Activated naive CD8-positive, alpha-beta T cell treated with anti-CD3 and anti-CD28 coated beads, Interleukin-2, amount 10 ng/mL, durations not matched to agents 7 days and 5 days (primary cell): Measurements from ENCODE around the gene C19orf81. TPM values are rescaled to one million over a fixed set of nuclear protein-coding genes. Genes with fewer than 3 reads are reported as not detected.
A peak's percentile ranks its signal among the peaks of the same experiment; 100 is the strongest.

ENCODE experiments used
- ATAC-seq: fragments of 150-1000 bp; cut with Tn5 transposase; one replicate; pipeline ENCODE4 v1.10.0; 2021; ENCODE audit warnings: low read depth, moderate library complexity
- POLR2A ChIA-PET: fragments of 350-600 bp; sonication (Branson Sonifier 250); formaldehyde crosslinking; loops from one replicate; lab custom pipeline; 2021; ENCODE audit warnings: antibody characterized with exemption; lab: Charles Lee
- DNase-seq: peaks from one replicate; pipeline ENCODE4 v3.0.0; 2021
- H3K27ac Mint-ChIP-seq: one replicate; pipeline ENCODE4 v1.8.0; 2022; ENCODE audit warnings: mild to moderate bottlenecking, mixed read lengths
- H3K27me3 Mint-ChIP-seq: one replicate; pipeline ENCODE4 v1.8.0; 2022; ENCODE audit warnings: mild to moderate bottlenecking, moderate library complexity, mixed read lengths
- H3K36me3 Mint-ChIP-seq: one replicate; pipeline ENCODE4 v1.8.0; 2021; ENCODE audit warnings: mild to moderate bottlenecking, mixed read lengths
- H3K4me1 Mint-ChIP-seq: one replicate; pipeline ENCODE4 v1.8.0; 2021; ENCODE audit warnings: mixed read lengths
- H3K4me3 Mint-ChIP-seq: one replicate; pipeline ENCODE4 v1.8.0; 2022; ENCODE audit warnings: mild to moderate bottlenecking, moderate library complexity, mixed read lengths
- H3K9me3 Mint-ChIP-seq: one replicate; pipeline ENCODE4 v1.8.0; 2021; ENCODE audit warnings: mixed read lengths
- total RNA-seq, 2 experiments: library from RNA; stranded (reverse); gene quantifications; one replicate each; pipeline ENCODE4 v1.2.3, GENCODE V29; 2021

C19orf81 gene
- total RNA-seq, 2 experiments from 2014 or later: 0.75 to 2.0 TPM

DNA sequence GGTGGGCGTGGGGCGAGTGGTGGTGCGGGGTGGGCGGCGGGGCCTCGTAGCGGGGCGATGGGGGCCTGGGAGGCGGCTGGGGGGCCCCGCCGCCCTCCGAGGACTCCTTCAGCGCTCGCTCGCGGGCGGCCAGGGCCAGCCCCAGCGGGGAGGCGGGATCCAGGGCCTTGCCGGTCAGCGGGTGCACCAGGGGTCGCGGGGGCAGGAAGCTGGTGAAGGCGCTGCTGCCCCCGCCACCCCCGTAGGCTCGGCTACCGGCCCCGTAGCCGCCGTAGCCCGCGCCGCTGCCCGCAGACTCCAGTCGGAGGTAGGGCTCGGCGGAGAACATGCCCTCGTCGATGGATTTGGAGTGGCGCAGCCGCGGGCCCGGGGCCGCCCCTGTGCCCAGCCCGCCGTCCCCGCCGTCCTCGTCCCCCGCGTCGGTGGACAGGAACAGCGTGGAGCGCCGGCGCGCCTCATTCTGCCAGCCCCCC lies 18.6 kb downstream of the C19orf81 start:
- Mint-ChIP-seq H3K4me3 (no peak overlapping the region), H3K36me3 (no peaks in the 10 kb centered on the region), H3K27ac (no peak overlapping the region), H3K9me3 (no peaks in the 10 kb centered on the region), H3K27me3 (peaks cover 42% of the 10 kb centered on the region), H3K4me1 (no peaks in the 10 kb centered on the region)
- DNase-seq (no peak), ATAC-seq (no peak)
- POLR2A ChIA-PET: no interaction called here

GRCh38 chr19:50668416-50668815 lies 19.2 kb downstream of the C19orf81 start:
- no peak for ATAC-seq
- H3K27ac Mint-ChIP-seq: no peak overlapping the region
- peaks cover 43% of the 10 kb centered on the region for H3K27me3 Mint-ChIP-seq
- H3K9me3 Mint-ChIP-seq: no peaks in the 10 kb centered on the region
- DNase-seq: no peak
- peaks cover under 1% of the 10 kb centered on the region for H3K4me1 Mint-ChIP-seq
- no peak overlapping the region for H3K4me3 Mint-ChIP-seq
- POLR2A ChIA-PET: no interaction called here
- no peaks in the 10 kb centered on the region for H3K36me3 Mint-ChIP-seq

- DNase-seq: no peak
- peaks cover 1% of the 10 kb centered on the region for H3K4me1 Mint-ChIP-seq
- POLR2A ChIA-PET: no interaction called here
- no peaks in the 10 kb centered on the region for H3K36me3 Mint-ChIP-seq
- H3K27ac Mint-ChIP-seq: no peak overlapping the region
- peaks cover 43% of the 10 kb centered on the region for H3K27me3 Mint-ChIP-seq
- H3K9me3 Mint-ChIP-seq: no peaks in the 10 kb centered on the region
- no peak for ATAC-seq
- no peak overlapping the region for H3K4me3 Mint-ChIP-seq
Observed at GRCh38 chr19:50668879-50669278, 19.6 kb downstream of the C19orf81 start.

GRCh38 chr19:50669302-50670101 lies 20.3 kb downstream of the C19orf81 start:
- peaks cover 44% of the 10 kb centered on the region for H3K27me3 Mint-ChIP-seq
- peaks cover 1% of the 10 kb centered on the region for H3K4me1 Mint-ChIP-seq
- ATAC-seq (no peak), DNase-seq (peak; percentile 66)
- no peak overlapping the region for H3K4me3 Mint-ChIP-seq
- H3K9me3 Mint-ChIP-seq: no peaks in the 10 kb centered on the region
- no peak overlapping the region for H3K27ac Mint-ChIP-seq
- POLR2A ChIA-PET: interaction anchor here (0.9 kb wide), 1 partner anchor 55 kb away, joined by 3 read pairs; no protein-coding TSS in a partner anchor
- no peaks in the 10 kb centered on the region for H3K36me3 Mint-ChIP-seq

DNA sequence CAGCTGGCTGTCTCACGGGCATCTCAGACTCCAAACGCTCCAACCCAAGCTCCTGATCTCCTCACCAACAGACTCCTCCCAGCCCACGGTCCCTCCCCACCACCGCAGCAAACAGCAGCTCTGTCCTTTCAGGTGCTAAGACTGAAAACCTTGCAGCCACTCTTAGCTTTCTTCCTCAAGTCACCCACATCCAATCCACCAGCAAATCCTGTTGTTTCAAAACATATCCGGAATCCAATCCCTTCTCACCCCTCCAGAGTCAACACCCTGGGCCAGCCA lies 20.8 kb downstream of the C19orf81 start:
- H3K9me3 Mint-ChIP-seq: no peaks in the 10 kb centered on the region
- DNase-seq (no peak), ATAC-seq (no peak)
- POLR2A ChIA-PET: interaction anchor here (0.9 kb wide), 1 partner anchor 55 kb away, joined by 3 read pairs; no protein-coding TSS in a partner anchor
- H3K27me3 Mint-ChIP-seq: peaks cover 44% of the 10 kb centered on the region
- no peaks in the 10 kb centered on the region for H3K36me3 Mint-ChIP-seq
- H3K4me1 Mint-ChIP-seq: peaks cover 1% of the 10 kb centered on the region
- H3K4me3 Mint-ChIP-seq: no peak overlapping the region
- H3K27ac Mint-ChIP-seq: no peak overlapping the region

- DNase-seq (no peak), ATAC-seq (no peak)
- H3K27me3 Mint-ChIP-seq: peaks cover 33% of the 10 kb centered on the region
- no peak overlapping the region for H3K4me3 Mint-ChIP-seq
- POLR2A ChIA-PET: no interaction called here
- H3K4me1 Mint-ChIP-seq: peaks cover 1% of the 10 kb centered on the region
- no peaks in the 10 kb centered on the region for H3K36me3 Mint-ChIP-seq
- no peak overlapping the region for H3K27ac Mint-ChIP-seq
- no peaks in the 10 kb centered on the region for H3K9me3 Mint-ChIP-seq
Observed at GRCh38 chr19:50673118-50673517, 23.9 kb downstream of the C19orf81 start.

DNA sequence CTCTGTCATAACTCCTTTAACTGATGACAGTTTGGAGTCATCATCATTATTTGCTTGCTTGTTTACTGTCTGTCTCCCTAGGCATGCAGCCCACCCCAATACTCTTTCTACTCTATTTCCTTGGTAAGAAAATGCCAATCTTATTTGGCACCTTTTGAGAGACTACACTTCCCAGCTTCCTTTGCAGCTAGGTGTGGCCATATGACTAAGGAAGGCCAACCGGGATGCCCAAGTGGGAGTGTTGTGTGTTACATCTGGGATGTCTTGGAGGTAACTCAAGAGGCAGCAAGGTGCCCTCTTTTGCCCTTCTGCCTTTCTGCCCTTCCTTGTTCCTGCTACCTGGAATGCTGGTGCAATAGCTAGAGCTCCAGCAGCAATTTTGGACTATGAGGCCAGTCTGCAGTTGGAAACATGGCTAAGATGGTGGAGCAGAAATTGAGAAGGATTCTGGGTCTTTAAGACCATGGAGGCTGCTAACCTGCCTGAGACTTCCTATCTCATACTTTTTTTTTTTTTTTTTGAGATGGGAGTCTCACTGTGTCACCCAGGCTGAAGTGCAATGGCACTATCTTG lies 27.5 kb downstream of the C19orf81 start:
- Mint-ChIP-seq H3K4me3 (no peak overlapping the region), H3K4me1 (peaks cover 11% of the 10 kb centered on the region), H3K9me3 (no peaks in the 10 kb centered on the region), H3K27me3 (peaks cover 27% of the 10 kb centered on the region), H3K36me3 (no peaks in the 10 kb centered on the region), H3K27ac (no peak overlapping the region)
- POLR2A ChIA-PET: no interaction called here
- ATAC-seq (no peak), DNase-seq (no peak)

DNA sequence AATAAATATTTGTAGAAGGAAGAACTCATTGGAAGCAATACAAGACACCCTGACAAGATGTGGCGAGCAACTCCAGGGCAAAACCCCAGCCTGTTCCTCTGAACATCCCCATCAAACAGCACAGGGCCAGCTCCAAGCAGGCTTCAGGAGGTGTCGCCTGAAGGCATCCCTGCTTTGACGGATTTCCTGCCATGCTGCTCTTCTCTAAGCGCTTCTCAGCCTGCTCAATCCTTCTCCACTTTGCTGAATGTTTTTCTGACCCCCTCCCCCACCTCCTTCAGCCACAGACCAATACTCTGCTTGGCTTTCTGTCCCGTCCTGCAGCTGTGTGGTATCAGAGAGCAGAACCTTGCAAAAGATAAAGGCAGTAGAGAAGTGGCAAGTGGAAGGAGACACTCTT lies 28.4 kb downstream of the C19orf81 start:
- DNase-seq: no peak
- Mint-ChIP-seq H3K9me3 (no peaks in the 10 kb centered on the region), H3K27me3 (peaks cover 26% of the 10 kb centered on the region), H3K27ac (no peak overlapping the region), H3K36me3 (no peaks in the 10 kb centered on the region), H3K4me1 (peaks cover 11% of the 10 kb centered on the region), H3K4me3 (no peak overlapping the region)
- no peak for ATAC-seq
- POLR2A ChIA-PET: no interaction called here

DNA sequence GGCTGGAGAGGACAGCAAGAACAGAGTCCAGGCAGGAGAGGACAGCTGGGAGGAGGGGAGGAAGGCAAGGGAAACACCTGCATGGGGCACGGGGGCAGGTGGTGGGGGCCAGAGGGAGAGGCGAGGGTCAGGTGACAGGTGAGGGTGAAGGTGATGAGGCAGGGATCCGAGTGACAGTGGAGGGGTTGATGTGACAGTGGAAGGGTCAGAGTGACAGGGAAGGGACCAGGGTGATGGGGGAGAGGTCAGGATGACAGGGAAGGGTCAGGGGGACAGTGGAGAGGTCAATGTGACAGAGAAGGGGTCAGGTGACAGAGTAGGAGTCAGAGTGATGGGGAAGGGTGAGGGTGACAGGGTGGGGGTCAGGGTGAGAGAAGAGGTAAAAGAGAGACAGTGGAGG lies 29.1 kb downstream of the C19orf81 start:
- Mint-ChIP-seq H3K27ac (no peak overlapping the region), H3K27me3 (peaks cover 19% of the 10 kb centered on the region)

GRCh38 chr19:50679177-50680125 lies 30.2 kb downstream of the C19orf81 start:
- peak overlapping the region; percentile 4 for H3K27ac Mint-ChIP-seq
- peak; percentile 93 for ATAC-seq
- H3K4me3 Mint-ChIP-seq: no peak overlapping the region
- peak; percentile 84 for DNase-seq
- peaks cover 10% of the 10 kb centered on the region for H3K4me1 Mint-ChIP-seq
- H3K27me3 Mint-ChIP-seq: peaks cover 18% of the 10 kb centered on the region
- POLR2A ChIA-PET: no interaction called here
- H3K9me3 Mint-ChIP-seq: no peaks in the 10 kb centered on the region
- H3K36me3 Mint-ChIP-seq: no peaks in the 10 kb centered on the region

More for the DNA sequence above, 29.1 kb downstream of the C19orf81 start:
- DNase-seq (no peak), ATAC-seq (no peak)
- Mint-ChIP-seq H3K4me3 (no peak overlapping the region), H3K4me1 (peaks cover 11% of the 10 kb centered on the region), H3K9me3 (no peaks in the 10 kb centered on the region), H3K36me3 (no peaks in the 10 kb centered on the region)
- POLR2A ChIA-PET: no interaction called here

- POLR2A ChIA-PET: no interaction called here
- Mint-ChIP-seq H3K9me3 (no peaks in the 10 kb centered on the region), H3K27me3 (peaks cover 6% of the 10 kb centered on the region), H3K4me3 (no peak overlapping the region), H3K36me3 (no peaks in the 10 kb centered on the region), H3K27ac (no peak overlapping the region), H3K4me1 (no peaks in the 10 kb centered on the region)
- DNase-seq: no peak
- ATAC-seq: no peak
Observed at GRCh38 chr19:50686310-50687032, 37.2 kb downstream of the C19orf81 start.

GRCh38 chr19:50688766-50689165 lies 39.5 kb downstream of the C19orf81 start:
- DNase-seq (no peak), ATAC-seq (no peak)
- Mint-ChIP-seq H3K36me3 (no peaks in the 10 kb centered on the region), H3K4me1 (no peaks in the 10 kb centered on the region), H3K4me3 (no peak overlapping the region), H3K27me3 (peaks cover 19% of the 10 kb centered on the region), H3K27ac (no peak overlapping the region), H3K9me3 (no peaks in the 10 kb centered on the region)
- POLR2A ChIA-PET: no interaction called here

GRCh38 chr19:50690439-50690838 lies 41.2 kb downstream of the C19orf81 start:
- POLR2A ChIA-PET: no interaction called here
- Mint-ChIP-seq H3K27ac (no peak overlapping the region), H3K4me1 (no peaks in the 10 kb centered on the region), H3K4me3 (no peak overlapping the region), H3K36me3 (no peaks in the 10 kb centered on the region), H3K9me3 (no peaks in the 10 kb centered on the region), H3K27me3 (peaks cover 23% of the 10 kb centered on the region)
- ATAC-seq (no peak), DNase-seq (no peak)
